HG03039 (cell line): Measurements from ENCODE around the gene EME1.

ENCODE experiments used
- ATAC-seq: cut with Tn5 transposase; IDR thresholded peaks from one replicate; pipeline ENCODE4 v1.9.1; 2021; ENCODE audit warnings: mild to moderate bottlenecking, moderate library complexity; ENCODE audit not compliant: unreplicated experiment

The EME1 gene

GRCh38 chr17:50362661-50363060 is 10.4 kb upstream of the EME1 start:
- no peak for ATAC-seq

GRCh38 chr17:50363217-50364060 is 9.6 kb upstream of the EME1 start:
- ATAC-seq = no peak

- no peak for ATAC-seq
Observed at GRCh38 chr17:50364061-50364458, 9.0 kb upstream of the EME1 start.

GRCh38 chr17:50364715-50365114 is 8.3 kb upstream of the EME1 start:
- no peak for ATAC-seq

- no peak for ATAC-seq
Observed at GRCh38 chr17:50365165-50365564, 7.9 kb upstream of the EME1 start.

GRCh38 chr17:50365649-50366393 is 7.2 kb upstream of the EME1 start:
- ATAC-seq = no peak

GRCh38 chr17:50367401-50367800 is 5.6 kb upstream of the EME1 start:
- no peak for ATAC-seq

GRCh38 chr17:50370052-50370451 is 3.0 kb upstream of the EME1 start:
- no peak for ATAC-seq

- ATAC-seq = no peak
Observed at GRCh38 chr17:50371526-50371925, 1.5 kb upstream of the EME1 start.

GRCh38 chr17:50372222-50372757 is 739 bp upstream of the EME1 start:
- no peak for ATAC-seq

GRCh38 chr17:50373705-50374104 is 676 bp downstream of the EME1 start:
- ATAC-seq = no peak

GRCh38 chr17:50375858-50376538 is 3.0 kb downstream of the EME1 start:
- ATAC-seq = no peak

- ATAC-seq = no peak
Observed at GRCh38 chr17:50379351-50380132, 6.5 kb downstream of the EME1 start.

GRCh38 chr17:50380369-50381259 is 7.6 kb downstream of the EME1 start:
- no peak for ATAC-seq

GRCh38 chr17:50381260-50381815 is 8.3 kb downstream of the EME1 start:
- ATAC-seq = no peak

GRCh38 chr17:50381920-50382319 is 8.9 kb downstream of the EME1 start:
- ATAC-seq = no peak

- ATAC-seq = no peak
Observed at GRCh38 chr17:50382931-50383330, 9.9 kb downstream of the EME1 start.

- no peak for ATAC-seq
Observed at GRCh38 chr17:50386510-50386909, 13.5 kb downstream of the EME1 start.

- no peak for ATAC-seq
Observed at GRCh38 chr17:50388728-50389127, 15.7 kb downstream of the EME1 start.
